ENCODE results near the gene DUSP5. TPM values are rescaled to one million over a fixed set of nuclear protein-coding genes. Genes with fewer than 3 reads are reported as not detected.
A peak's percentile ranks its signal among the peaks of the same experiment; 100 is the strongest.

DUSP5 gene
- total RNA-seq (2021) (14.2 and 19.0 TPM in 2 replicates), Bru-seq, nascent RNA (percentile 98 among the genes with signal in this experiment), BruChase-seq, experiment 1, labeled RNA remaining after a 2-hour chase (percentile 96 among the genes with signal in this experiment), BruChase-seq, experiment 2, labeled RNA remaining after a 6-hour chase (percentile 83 among the genes with signal in this experiment)
- long read RNA-seq, transcript DUSP5-201 (4 exons, 2,557 nt), result major isoform, 18 of 18 reads
- long read RNA-seq, partial matches to known transcripts, result 0 of 18 reads
- long read RNA-seq, other reads (novel, unspliced or antisense), result 0 of 18 reads

GRCh38 chr10:110497438-110498086, at the start of gene DUSP5:
TSS of gene DUSP5 (plus strand) at chr10:110497907. CDS start at chr10:110498122, 215 bp downstream.
- intact Hi-C loops (cut with micrococcal nuclease; ENCODE audit: unreplicated experiment), result loop anchor here (1.0 to 5.0 kb wide), 7 partner anchors 41 to 186 kb away; no protein-coding TSS in a partner anchor
- Histone ChIP-seq H3K79me2 (ENCODE audit: low read depth) (peaks cover 83% of the 10 kb centered on the region), H3K4me1 (replicated peaks; ENCODE audit: insufficient read depth) (peaks cover 24% of the 10 kb centered on the region), H3K9me3 (ENCODE audit: insufficient read depth, low read depth) (no peaks in the 10 kb centered on the region), H3K9me2 (ENCODE audit: insufficient read depth) (no peaks in the 10 kb centered on the region), H3K4me2 (peak within 1 kb of the TSS; percentile 94), H3K36me3 (ENCODE audit: low read depth) (peaks cover 32% of the 10 kb centered on the region), H3K27ac (peak within 1 kb of the TSS; percentile 87), H4K20me1 (ENCODE audit: insufficient read depth) (peaks cover 40% of the 10 kb centered on the region), H3K4me3 (peak within 1 kb of the TSS; percentile 98), H3K27me3 (ENCODE audit: insufficient read depth, low read depth) (no peaks in the 10 kb centered on the region), H2AFZ (no peak within 1 kb of the TSS), H3F3A (ENCODE audit: insufficient read depth, low read depth) (peaks cover 55% of the 10 kb centered on the region)
- CTCF ChIA-PET, result no interaction called here
- DNase-seq, result peak; percentile 82 to 91
- POLR2A ChIA-PET (ENCODE audit: unreplicated experiment), result interaction anchor here (0.7 to 1.2 kb wide), 2 partner anchors 10 to 69 kb away, joined by 4 to 6 read pairs; no protein-coding TSS in a partner anchor
- no peak for TF ChIP-seq CTCF (conservative IDR thresholded peaks at IDR 0.05)
- no peak for TF ChIP-seq EZH2 (IDR thresholded peaks at IDR 0.05; ENCODE audit: low read depth)
- BruUV-seq (replicated peaks), result no TSS peak

GRCh38 chr10:110448682-110449418, 48.9 kb upstream of the DUSP5 start:
- Histone ChIP-seq H4K20me1 (ENCODE audit: insufficient read depth) (no peaks in the 10 kb centered on the region), H3K79me2 (ENCODE audit: low read depth) (no peaks in the 10 kb centered on the region), H3K36me3 (ENCODE audit: low read depth) (no peaks in the 10 kb centered on the region), H3K9me3 (ENCODE audit: insufficient read depth, low read depth) (no peaks in the 10 kb centered on the region), H3K27me3 (ENCODE audit: insufficient read depth, low read depth) (no peaks in the 10 kb centered on the region), H3F3A (ENCODE audit: insufficient read depth, low read depth) (0 out of 2 replicates have a peak, but pooled peaks cover 4% of the 10 kb centered on the region), H3K27ac (no peak overlapping the region), H3K4me3 (no peak overlapping the region), H3K4me1 (replicated peaks; ENCODE audit: insufficient read depth) (peaks cover 15% of the 10 kb centered on the region), H3K9me2 (ENCODE audit: insufficient read depth) (no peaks in the 10 kb centered on the region; the same call in 1 of the 2 replicates), H2AFZ (no peak overlapping the region), H3K4me2 (no peak overlapping the region)
- CTCF ChIA-PET, result no interaction called here
- POLR2A ChIA-PET (ENCODE audit: unreplicated experiment), result interaction anchor here (0.6 kb wide), 1 partner anchor 1944 kb away, joined by 3 read pairs; no protein-coding TSS in a partner anchor
- DNase-seq, result no peak
- TF ChIP-seq CTCF (conservative IDR thresholded peaks at IDR 0.05), result no peak
- no peak for TF ChIP-seq EZH2 (IDR thresholded peaks at IDR 0.05; ENCODE audit: low read depth)
- BruUV-seq (replicated peaks), result no TSS peak
- intact Hi-C loops (cut with micrococcal nuclease; ENCODE audit: unreplicated experiment), result no loop called here

GRCh38 chr10:110455446-110455845, 42.3 kb upstream of the DUSP5 start:
- POLR2A ChIA-PET (ENCODE audit: unreplicated experiment), result no interaction called here
- peaks cover 33% of the 10 kb centered on the region for H3F3A ChIP-seq (ENCODE audit: insufficient read depth, low read depth)
- H3K4me1 ChIP-seq (replicated peaks; ENCODE audit: insufficient read depth), result peaks cover 55% of the 10 kb centered on the region
- no peaks in the 10 kb centered on the region for H4K20me1 ChIP-seq (ENCODE audit: insufficient read depth)
- no peaks in the 10 kb centered on the region for H3K9me2 ChIP-seq (ENCODE audit: insufficient read depth)
- H3K27ac ChIP-seq, result peak overlapping the region; percentile 99
- H3K9me3 ChIP-seq (ENCODE audit: insufficient read depth, low read depth), result no peaks in the 10 kb centered on the region
- H3K4me3 ChIP-seq, result no peak overlapping the region
- intact Hi-C loops (cut with micrococcal nuclease; ENCODE audit: unreplicated experiment), result no loop called here
- CTCF ChIA-PET, result no interaction called here
- no peak overlapping the region for H2AFZ ChIP-seq
- BruUV-seq (replicated peaks), result no TSS peak
- TF ChIP-seq EZH2 (IDR thresholded peaks at IDR 0.05; ENCODE audit: low read depth) (no peak), CTCF (conservative IDR thresholded peaks at IDR 0.05) (no peak)
- H3K36me3 ChIP-seq (ENCODE audit: low read depth), result no peaks in the 10 kb centered on the region
- DNase-seq, result no peak
- H3K4me2 ChIP-seq, result peak overlapping the region; percentile 80
- H3K27me3 ChIP-seq (ENCODE audit: insufficient read depth, low read depth), result no peaks in the 10 kb centered on the region
- peaks cover 9% of the 10 kb centered on the region; the same call in 1 of the 2 replicates for H3K79me2 ChIP-seq (ENCODE audit: low read depth)

All from PC-9 (cell line).